ENCODE measurements around the gene BICC1. TPM values are rescaled to one million over a fixed set of nuclear protein-coding genes. Genes with fewer than 3 reads are reported as not detected.

BICC1 gene
- total RNA-seq, 1 experiment from 2014 or later, result 0.57 TPM

DNA sequence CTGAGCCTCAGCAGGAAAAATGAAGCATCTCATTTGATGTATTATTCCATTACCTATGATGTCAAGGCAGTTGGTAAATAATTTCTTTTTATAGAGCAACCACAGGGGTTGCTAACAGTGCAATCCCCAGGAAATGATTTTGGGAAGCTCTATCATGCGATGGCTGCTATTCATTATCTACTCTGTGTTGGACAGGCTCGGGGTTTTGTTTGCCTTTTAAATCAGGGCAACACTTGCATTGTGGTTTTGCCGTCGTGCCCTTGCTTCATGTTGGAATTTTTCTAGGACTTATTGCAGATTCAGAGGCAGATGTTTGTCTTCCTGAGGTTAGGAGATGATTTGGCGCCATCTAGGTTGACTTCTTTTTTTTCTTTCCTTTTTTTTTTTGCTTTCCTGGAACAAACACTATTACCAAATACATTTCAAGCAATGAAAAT lies 128.4 kb downstream of the BICC1 start:
- H3K27ac Mint-ChIP-seq, result peak overlapping the region in 1 of 3 experiments; percentile 42; a peak in 4 of 7 replicates

More for the DNA sequence above, 128.4 kb downstream of the BICC1 start:
- H3K4me2 ChIP-seq (ENCODE audit: insufficient read depth, insufficient read length, low read length), result no peak overlapping the region
- H3K23ac ChIP-seq (ENCODE audit: insufficient read length, low read depth, low read length), result no peak overlapping the region
- no peaks in the 10 kb centered on the region for H4K20me1 ChIP-seq (ENCODE audit: control insufficient read depth, insufficient read depth, insufficient read length)
- TF ChIP-seq, protein P1, sequence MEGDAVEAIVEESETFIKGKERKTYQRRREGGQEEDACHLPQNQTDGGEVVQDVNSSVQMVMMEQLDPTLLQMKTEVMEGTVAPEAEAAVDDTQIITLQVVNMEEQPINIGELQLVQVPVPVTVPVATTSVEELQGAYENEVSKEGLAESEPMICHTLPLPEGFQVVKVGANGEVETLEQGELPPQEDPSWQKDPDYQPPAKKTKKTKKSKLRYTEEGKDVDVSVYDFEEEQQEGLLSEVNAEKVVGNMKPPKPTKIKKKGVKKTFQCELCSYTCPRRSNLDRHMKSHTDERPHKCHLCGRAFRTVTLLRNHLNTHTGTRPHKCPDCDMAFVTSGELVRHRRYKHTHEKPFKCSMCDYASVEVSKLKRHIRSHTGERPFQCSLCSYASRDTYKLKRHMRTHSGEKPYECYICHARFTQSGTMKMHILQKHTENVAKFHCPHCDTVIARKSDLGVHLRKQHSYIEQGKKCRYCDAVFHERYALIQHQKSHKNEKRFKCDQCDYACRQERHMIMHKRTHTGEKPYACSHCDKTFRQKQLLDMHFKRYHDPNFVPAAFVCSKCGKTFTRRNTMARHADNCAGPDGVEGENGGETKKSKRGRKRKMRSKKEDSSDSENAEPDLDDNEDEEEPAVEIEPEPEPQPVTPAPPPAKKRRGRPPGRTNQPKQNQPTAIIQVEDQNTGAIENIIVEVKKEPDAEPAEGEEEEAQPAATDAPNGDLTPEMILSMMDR (conservative IDR thresholded peaks at IDR 0.05), result peak; percentile 52; the same call in 2 of the 3 replicates
- H2AFZ ChIP-seq (ENCODE audit: low read length), result no peak overlapping the region
- no peak overlapping the region for H2BK12ac ChIP-seq (ENCODE audit: insufficient read length, low read depth, low read length)
- H3K9me3 ChIP-seq (ENCODE audit: control insufficient read depth, low read depth, low read length), result no peaks in the 10 kb centered on the region
- WGBS (ENCODE audit: extremely low coverage, insufficient read length, low lambda C conversion rate), result no CpG with 5 or more reads among the region's 5 CpGs
- no peak overlapping the region for H3K9ac ChIP-seq (ENCODE audit: extremely low read depth, insufficient read length, low read length)
- H3T11ph ChIP-seq (ENCODE audit: low read length), result no peak overlapping the region
- no peak overlapping the region for H2BK15ac ChIP-seq (ENCODE audit: low read depth, low read length)
- H3K79me1 ChIP-seq (ENCODE audit: insufficient read depth, low read depth, low read length, poor library complexity, severe bottlenecking), result no peaks in the 10 kb centered on the region
- no peak overlapping the region for H4K91ac ChIP-seq (ENCODE audit: insufficient read length, low read depth, low read length)
- H3K4me1 Mint-ChIP-seq, result peaks cover 10 to 15% of the 10 kb centered on the region in 2 experiments
- no peak overlapping the region for H3K27ac ChIP-seq (ENCODE audit: insufficient read length, low read depth, low read length)
- no peaks in the 10 kb centered on the region for H3K79me2 ChIP-seq (ENCODE audit: insufficient read depth, low read length)
- no peak overlapping the region for H3K56ac ChIP-seq (ENCODE audit: insufficient read length, low read depth, low read length)
- H2AK5ac ChIP-seq (ENCODE audit: insufficient read length, low read length), result no peak overlapping the region
- H3K23me2 ChIP-seq (ENCODE audit: insufficient read length, low read depth, low read length, poor library complexity, severe bottlenecking), result no peaks in the 10 kb centered on the region
- H2BK20ac ChIP-seq (ENCODE audit: low read depth, low read length, poor library complexity, severe bottlenecking), result no peak overlapping the region
- no peak overlapping the region for H4K5ac ChIP-seq (ENCODE audit: insufficient read length, low read depth, low read length)
- H2BK120ac ChIP-seq (ENCODE audit: low read depth, low read length, poor library complexity, severe bottlenecking), result no peak overlapping the region
- H3K9me3 Mint-ChIP-seq, result no peaks in the 10 kb centered on the region
- H3K36me3 Mint-ChIP-seq (ENCODE audit: insufficient read depth in 1 of 3, low read depth in 3 of 3), result no peaks in the 10 kb centered on the region
- no peak overlapping the region for H3K4me3 Mint-ChIP-seq
- H3K27me3 ChIP-seq (ENCODE audit: insufficient read depth, low read length), result no peaks in the 10 kb centered on the region
- H3K27me3 Mint-ChIP-seq (ENCODE audit: low read depth), result no peaks in the 10 kb centered on the region
- no peaks in the 10 kb centered on the region for H3K4me1 ChIP-seq (ENCODE audit: insufficient read depth, low read length)
- DNase-seq, result no peak
- H3K4ac ChIP-seq (ENCODE audit: low read depth, low read length), result no peak overlapping the region
- H2BK5ac ChIP-seq (ENCODE audit: insufficient read length, low read length), result no peak overlapping the region
- no peak overlapping the region for H4K8ac ChIP-seq (replicated peaks; ENCODE audit: insufficient read length, low read depth, low read length)
- H3K18ac ChIP-seq (ENCODE audit: insufficient read length, low read depth, low read length), result no peak overlapping the region
- no peak overlapping the region for H3K14ac ChIP-seq (ENCODE audit: insufficient read depth, low read length)

Data from H9 (cell line).